Ishikawa (cell line): ENCODE data around the gene LYRM2.

Experiments
- CEBPB ChIP-seq: IDR thresholded peaks from 2 replicates; pipeline ENCODE4 v1.6.1; 2012
- CREB1 ChIP-seq: IDR thresholded peaks from 2 replicates; pipeline ENCODE4 v1.6.1; 2012; ENCODE audit warnings: low read depth
- EGR1 ChIP-seq: IDR thresholded peaks from 2 replicates; pipeline ENCODE4 v1.6.1; 2012
- EP300 ChIP-seq: IDR thresholded peaks from 2 replicates; pipeline ENCODE4 v1.6.1; 2012; ENCODE audit warnings: borderline replicate concordance
- FOXM1 ChIP-seq: IDR thresholded peaks from 2 replicates; pipeline ENCODE4 v1.6.1; 2012; ENCODE audit warnings: low read depth, borderline replicate concordance
- NFIC ChIP-seq: IDR thresholded peaks from 2 replicates; pipeline ENCODE4 v1.6.1; 2012
- RAD21 ChIP-seq: IDR thresholded peaks from 2 replicates; pipeline ENCODE4 v1.6.1; 2012; ENCODE audit warnings: low read depth
- TAF1 ChIP-seq: IDR thresholded peaks from 2 replicates; pipeline ENCODE4 v1.6.1; 2012; ENCODE audit warnings: low read depth, mild to moderate bottlenecking
- TCF12 ChIP-seq: IDR thresholded peaks from 2 replicates; pipeline ENCODE4 v1.6.1; 2012; ENCODE audit warnings: low read depth
- TEAD4 ChIP-seq: IDR thresholded peaks from 2 replicates; pipeline ENCODE4 v1.6.1; 2012
- YY1 ChIP-seq: IDR thresholded peaks from 2 replicates; pipeline ENCODE4 v1.6.1; 2012; ENCODE audit warnings: low read depth
- ZBTB7A ChIP-seq: IDR thresholded peaks from 2 replicates; pipeline ENCODE4 v1.6.1; 2012; ENCODE audit warnings: low read depth
- TF ChIP-seq, protein P1 (sequence below): IDR thresholded peaks from 2 replicates; pipeline ENCODE4 v1.6.1; 2012; ENCODE audit warnings: low read depth, mild to moderate bottlenecking
- TF ChIP-seq, protein P2 (sequence below): IDR thresholded peaks from 2 replicates; pipeline ENCODE4 v1.6.1; 2012
- TF ChIP-seq, protein P3 (sequence below): IDR thresholded peaks from 2 replicates; pipeline ENCODE4 v1.6.1; 2012

LYRM2 gene

DNA sequence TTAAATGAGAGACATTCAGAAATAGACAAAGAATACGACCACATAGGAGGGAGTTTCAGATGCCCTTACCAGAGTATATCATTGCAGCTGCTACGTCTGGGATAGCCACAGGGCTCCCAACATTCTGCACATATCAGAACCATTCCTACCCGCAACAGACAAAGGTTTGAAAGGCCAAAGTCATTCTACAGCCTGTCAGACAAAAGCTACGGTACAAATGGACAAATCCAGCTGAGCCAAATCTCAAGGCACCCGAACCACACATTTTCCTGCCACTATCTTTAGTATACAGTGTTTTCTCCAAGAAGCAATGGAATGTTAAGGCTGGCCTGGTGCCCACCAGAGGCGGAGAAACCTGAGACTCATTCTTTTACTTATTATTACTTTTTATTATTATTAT lies 30.5 kb upstream of the LYRM2 start:
- TF ChIP-seq YY1, result no peak
- TF ChIP-seq NFIC, result 0 out of 2 replicates have a peak, but pooled peaks have one; percentile 11

DNA sequence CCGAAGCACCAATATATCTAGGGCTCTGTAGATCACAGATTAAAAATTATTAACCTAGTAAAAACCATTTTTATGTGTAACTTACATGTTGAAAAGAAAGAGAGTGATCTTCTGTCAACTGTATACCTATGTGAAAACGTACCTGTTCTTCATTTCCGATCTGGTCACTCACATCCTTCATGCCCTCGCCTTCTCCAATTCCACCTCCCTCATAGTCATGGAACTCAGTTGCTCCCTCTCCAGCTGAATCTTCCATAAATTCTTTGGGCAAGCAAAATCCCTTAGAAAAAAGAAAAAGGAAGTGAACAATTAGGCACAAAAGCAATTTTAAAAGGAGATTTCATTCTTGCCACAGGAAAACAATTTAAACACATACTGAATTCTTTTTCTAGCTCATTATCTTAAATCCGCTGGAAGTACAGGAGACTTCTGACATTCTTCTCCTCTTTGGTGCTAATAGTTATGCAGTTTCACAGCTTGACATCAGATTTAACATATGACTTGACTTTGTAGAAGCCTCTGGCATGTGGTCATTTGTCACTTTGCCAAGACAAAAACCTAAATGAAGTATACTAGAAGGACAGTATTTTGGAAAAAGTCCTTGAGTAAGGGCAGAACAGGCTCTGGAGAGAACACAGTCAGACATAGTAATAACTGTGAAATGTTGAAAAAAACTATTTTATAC lies 29.5 kb upstream of the LYRM2 start:
- 0 out of 2 replicates have a peak, but pooled peaks have one; percentile 18 for TF ChIP-seq EP300
- TF ChIP-seq, protein P1, sequence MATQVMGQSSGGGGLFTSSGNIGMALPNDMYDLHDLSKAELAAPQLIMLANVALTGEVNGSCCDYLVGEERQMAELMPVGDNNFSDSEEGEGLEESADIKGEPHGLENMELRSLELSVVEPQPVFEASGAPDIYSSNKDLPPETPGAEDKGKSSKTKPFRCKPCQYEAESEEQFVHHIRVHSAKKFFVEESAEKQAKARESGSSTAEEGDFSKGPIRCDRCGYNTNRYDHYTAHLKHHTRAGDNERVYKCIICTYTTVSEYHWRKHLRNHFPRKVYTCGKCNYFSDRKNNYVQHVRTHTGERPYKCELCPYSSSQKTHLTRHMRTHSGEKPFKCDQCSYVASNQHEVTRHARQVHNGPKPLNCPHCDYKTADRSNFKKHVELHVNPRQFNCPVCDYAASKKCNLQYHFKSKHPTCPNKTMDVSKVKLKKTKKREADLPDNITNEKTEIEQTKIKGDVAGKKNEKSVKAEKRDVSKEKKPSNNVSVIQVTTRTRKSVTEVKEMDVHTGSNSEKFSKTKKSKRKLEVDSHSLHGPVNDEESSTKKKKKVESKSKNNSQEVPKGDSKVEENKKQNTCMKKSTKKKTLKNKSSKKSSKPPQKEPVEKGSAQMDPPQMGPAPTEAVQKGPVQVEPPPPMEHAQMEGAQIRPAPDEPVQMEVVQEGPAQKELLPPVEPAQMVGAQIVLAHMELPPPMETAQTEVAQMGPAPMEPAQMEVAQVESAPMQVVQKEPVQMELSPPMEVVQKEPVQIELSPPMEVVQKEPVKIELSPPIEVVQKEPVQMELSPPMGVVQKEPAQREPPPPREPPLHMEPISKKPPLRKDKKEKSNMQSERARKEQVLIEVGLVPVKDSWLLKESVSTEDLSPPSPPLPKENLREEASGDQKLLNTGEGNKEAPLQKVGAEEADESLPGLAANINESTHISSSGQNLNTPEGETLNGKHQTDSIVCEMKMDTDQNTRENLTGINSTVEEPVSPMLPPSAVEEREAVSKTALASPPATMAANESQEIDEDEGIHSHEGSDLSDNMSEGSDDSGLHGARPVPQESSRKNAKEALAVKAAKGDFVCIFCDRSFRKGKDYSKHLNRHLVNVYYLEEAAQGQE, result no peak
- TF ChIP-seq ZBTB7A, result no peak
- no peak for TF ChIP-seq CREB1
- TF ChIP-seq, protein P2, sequence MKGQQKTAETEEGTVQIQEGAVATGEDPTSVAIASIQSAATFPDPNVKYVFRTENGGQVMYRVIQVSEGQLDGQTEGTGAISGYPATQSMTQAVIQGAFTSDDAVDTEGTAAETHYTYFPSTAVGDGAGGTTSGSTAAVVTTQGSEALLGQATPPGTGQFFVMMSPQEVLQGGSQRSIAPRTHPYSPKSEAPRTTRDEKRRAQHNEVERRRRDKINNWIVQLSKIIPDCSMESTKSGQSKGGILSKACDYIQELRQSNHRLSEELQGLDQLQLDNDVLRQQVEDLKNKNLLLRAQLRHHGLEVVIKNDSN, result no peak
- TF ChIP-seq CEBPB, result no peak
- no peak for TF ChIP-seq YY1
- no peak for TF ChIP-seq TCF12
- TF ChIP-seq, protein P3, sequence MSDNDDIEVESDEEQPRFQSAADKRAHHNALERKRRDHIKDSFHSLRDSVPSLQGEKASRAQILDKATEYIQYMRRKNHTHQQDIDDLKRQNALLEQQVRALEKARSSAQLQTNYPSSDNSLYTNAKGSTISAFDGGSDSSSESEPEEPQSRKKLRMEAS, result 0 out of 2 replicates have a peak, but pooled peaks have one; percentile 34
- TF ChIP-seq TAF1, result no peak
- no peak for TF ChIP-seq RAD21
- TF ChIP-seq FOXM1, result no peak
- peak; percentile 67 for TF ChIP-seq NFIC
- peak; percentile 40; the same call in 1 of the 2 replicates for TF ChIP-seq TEAD4
- no peak for TF ChIP-seq EGR1

DNA sequence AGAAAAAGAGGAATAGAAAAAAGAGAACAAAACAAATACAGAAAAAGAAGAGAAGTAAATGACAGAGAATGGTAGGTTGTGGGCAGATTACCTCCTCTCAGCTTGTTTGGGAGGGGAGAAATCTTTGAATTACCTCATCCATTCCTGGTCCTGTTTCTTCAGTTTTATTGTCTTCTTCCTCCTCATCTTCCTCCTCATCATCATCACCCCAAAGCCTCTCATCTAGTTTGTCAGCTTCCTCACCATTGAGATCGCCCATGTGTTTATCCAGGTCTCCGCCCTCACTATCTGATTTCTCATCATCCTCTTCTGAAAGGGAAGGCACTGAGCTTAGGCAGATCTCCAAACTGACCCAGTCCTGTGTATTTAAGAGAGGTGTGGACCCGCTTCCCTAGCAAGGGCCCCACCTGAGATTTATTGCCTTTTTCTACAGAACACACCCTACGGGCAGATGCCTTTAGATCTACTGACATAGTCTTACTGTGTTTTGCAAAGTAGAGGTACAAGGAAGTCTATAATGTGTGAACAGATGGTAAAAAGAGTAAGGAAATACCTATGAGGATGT lies 24.2 kb upstream of the LYRM2 start:
- TF ChIP-seq TAF1, result no peak

DNA sequence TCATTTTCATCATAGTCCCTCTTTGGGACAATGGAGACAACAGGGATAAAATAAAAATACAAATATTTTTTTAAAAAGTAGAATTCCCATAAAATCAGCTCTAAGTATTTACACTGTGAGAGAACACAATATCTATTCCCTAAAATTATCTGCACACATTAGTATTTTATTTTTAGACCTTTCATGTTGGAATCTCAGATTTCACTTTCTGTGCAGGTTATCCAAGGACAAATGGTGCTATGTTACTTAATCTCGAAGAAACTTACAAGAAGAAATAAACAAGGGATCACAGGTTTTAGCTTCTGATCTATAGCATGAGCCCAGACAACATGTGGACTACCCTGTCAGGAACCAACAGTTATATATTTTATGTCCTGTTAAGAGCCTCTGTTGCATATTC lies 23.0 kb upstream of the LYRM2 start:
- no peak for TF ChIP-seq RAD21

DNA sequence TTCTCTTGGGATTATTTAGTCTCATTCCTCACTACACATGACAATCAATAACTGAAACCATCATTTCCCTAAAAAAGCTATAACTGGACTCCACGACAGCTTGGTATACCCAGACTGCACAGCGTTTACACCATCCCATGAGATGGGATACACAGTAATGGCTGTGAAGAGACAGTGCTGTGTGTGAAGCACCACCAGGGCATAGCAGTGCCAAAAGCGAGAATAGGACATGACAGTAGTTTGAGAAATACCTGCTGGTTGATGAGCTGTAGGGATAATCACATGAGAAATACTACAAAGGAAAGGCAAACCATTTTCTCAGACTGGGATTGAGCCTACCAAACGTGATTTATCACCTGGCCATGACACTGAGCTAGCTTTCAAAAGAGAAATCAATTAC lies 22.4 kb upstream of the LYRM2 start:
- TF ChIP-seq, protein P3, result no peak
- TF ChIP-seq FOXM1, result no peak
- TF ChIP-seq NFIC, result no peak
- TF ChIP-seq TCF12, result no peak
- no peak for TF ChIP-seq RAD21
- TF ChIP-seq, protein P1, result no peak

DNA sequence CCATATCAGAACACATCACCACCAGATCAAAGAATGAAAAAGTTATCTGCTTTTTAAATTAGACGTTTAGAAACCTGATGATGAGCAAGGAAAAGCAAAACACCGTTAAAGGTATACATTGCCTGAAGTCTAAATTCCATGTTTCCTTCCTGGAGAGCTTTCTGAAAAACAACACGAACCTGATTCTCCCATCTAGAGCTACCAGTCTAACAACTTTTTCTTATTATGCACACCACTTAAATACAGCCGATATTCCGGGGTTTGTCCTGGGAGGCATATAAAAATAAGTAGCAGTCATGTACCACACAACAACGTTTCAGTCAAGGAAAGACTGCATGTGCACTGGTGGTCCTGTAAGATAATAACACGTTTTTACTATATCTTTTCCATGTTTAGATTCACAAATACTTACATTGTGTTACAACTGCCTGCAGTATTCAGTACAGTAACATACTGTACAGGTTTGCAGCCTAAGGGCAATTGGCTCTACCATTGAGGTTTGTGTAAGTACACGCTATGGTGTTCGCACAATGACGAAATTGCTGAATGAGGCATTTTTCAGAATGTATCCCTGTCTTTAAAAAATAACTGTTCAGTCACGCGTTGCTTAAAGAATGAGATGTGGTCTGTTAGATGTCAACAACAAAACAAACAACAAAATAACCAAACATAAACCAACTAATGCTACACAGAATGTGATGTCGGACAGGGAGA lies 19.1 kb upstream of the LYRM2 start:
- TF ChIP-seq TEAD4 (no peak), EGR1 (no peak), CREB1 (no peak), NFIC (no peak), FOXM1 (no peak), ZBTB7A (no peak), CEBPB (no peak), EP300 (no peak), TAF1 (no peak), YY1 (no peak), TCF12 (no peak), RAD21 (no peak)
- TF ChIP-seq, protein P3, result no peak
- TF ChIP-seq, protein P2, result no peak
- TF ChIP-seq, protein P1, result no peak
